ELF-1 (cell line): ENCODE data around the gene ZDHHC18.

ENCODE experiments used
- DNase-seq: peaks from one replicate; pipeline ENCODE4 v3.0.0-alpha.2; 2016; ENCODE audit warnings: low read depth, low spot score

ZDHHC18 gene

DNA sequence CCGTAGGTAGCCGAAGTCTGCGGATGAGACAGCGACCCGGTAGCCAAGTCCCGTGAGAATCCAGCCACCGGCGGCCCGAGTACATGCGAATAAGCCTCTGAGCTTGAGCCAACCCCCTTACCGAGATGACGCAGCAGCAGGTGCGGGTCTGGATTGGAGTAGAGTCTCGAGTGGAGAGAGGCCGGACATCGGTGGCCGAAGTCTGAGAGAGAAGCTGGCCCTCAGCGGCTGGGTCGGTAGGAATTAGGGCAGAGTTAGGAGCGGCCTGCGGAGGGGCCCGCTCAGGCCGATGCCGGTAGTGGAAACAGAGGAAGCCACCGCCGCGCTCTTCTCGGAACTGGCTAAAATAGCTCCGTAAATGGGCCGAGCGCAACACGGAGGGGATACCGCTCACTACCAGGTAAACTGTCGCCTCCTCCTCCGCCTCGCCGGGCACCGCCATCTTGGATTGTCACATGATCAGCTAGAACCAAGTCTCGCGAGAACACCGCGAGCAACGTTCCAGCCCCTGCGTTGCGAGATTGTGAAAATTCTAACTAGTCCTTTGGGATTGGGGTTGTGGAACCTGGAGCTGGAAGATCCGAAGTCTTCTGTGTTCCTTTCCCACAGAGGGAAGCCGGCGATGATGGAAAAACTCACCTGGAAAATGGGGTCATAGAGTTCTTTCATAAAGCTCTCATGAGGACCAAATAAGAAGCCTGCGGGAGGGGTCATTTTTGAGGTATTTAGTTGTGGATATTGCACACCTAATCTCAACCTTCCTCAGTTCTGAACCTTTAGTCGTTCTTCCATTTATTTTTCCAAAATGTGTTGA lies 73.7 kb downstream of the ZDHHC18 start, which contains the start of gene GPATCH3:
TSS of gene GPATCH3 (minus strand) at position 467 of the 814 bp plus-strand sequence. CDS start at position 442, 25 bp downstream.
- peak; percentile 93 for DNase-seq

- DNase-seq = no peak
These were observed 74.5 kb downstream of the ZDHHC18 start for GRCh38 chr1:26900815-26901511.
